OCI-LY1 (cell line): ENCODE measurements around the gene HLTF.

Experiments
- EZH2 ChIP-seq: fragments of 200-600 bp; sonication (generic), shearing (Covaris generic); IDR thresholded peaks from 2 replicates; pipeline ENCODE4 v1.8.0; 2017; ENCODE audit warnings: borderline replicate concordance, mixed run types, mild to moderate bottlenecking, antibody characterized with exemption, low read length, moderate library complexity, mixed read lengths
- TF ChIP-seq, protein P1 (sequence below): fragments of 200-600 bp; sonication (generic), shearing (Covaris generic); IDR thresholded peaks from 2 replicates; pipeline ENCODE4 v1.5.1; 2017; ENCODE audit warnings: mild to moderate bottlenecking, antibody characterized with exemption, low read length, moderate library complexity, mixed read lengths

DNA sequence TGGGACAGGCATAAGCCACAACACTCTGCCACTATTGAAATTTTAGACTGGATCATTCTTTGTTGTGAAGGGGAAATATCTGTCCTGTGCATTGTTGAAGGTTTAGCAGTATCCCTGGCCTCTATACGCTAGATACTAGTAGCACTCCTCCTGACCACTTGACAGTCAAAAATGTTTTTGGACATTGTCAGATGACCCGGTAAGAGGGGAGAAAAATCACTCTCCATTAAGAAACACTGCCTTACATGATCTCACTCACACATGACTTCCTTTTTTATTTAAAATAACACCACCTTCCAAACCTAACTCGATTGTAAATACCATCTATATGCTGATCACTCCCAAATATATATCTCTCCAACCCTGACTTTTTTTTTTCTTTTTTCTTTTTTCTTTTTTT lies 15.3 kb upstream of the HLTF start:
- TF ChIP-seq, protein P1, sequence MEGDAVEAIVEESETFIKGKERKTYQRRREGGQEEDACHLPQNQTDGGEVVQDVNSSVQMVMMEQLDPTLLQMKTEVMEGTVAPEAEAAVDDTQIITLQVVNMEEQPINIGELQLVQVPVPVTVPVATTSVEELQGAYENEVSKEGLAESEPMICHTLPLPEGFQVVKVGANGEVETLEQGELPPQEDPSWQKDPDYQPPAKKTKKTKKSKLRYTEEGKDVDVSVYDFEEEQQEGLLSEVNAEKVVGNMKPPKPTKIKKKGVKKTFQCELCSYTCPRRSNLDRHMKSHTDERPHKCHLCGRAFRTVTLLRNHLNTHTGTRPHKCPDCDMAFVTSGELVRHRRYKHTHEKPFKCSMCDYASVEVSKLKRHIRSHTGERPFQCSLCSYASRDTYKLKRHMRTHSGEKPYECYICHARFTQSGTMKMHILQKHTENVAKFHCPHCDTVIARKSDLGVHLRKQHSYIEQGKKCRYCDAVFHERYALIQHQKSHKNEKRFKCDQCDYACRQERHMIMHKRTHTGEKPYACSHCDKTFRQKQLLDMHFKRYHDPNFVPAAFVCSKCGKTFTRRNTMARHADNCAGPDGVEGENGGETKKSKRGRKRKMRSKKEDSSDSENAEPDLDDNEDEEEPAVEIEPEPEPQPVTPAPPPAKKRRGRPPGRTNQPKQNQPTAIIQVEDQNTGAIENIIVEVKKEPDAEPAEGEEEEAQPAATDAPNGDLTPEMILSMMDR = no peak
- no peak for TF ChIP-seq EZH2
